Vagina (tissue), 2 donors: ENCODE measurements around the gene SPOCK3. TPM values are rescaled to one million over a fixed set of nuclear protein-coding genes. Genes with fewer than 3 reads are reported as not detected.

ENCODE experiments used
- DNase-seq, 2 donors: peaks; one replicate each; pipeline ENCODE4 v3.0.0-alpha.2; 2017; ENCODE audit errors: extremely low spot score in 2 of 2
- H3K27ac ChIP-seq: fragments of 200-600 bp; sonication (generic); one replicate; pipeline ENCODE4 v1.5.1; 2019
- H3K27me3 ChIP-seq: fragments of 200-600 bp; sonication (generic); one replicate; pipeline ENCODE4 v1.5.1; 2019
- H3K36me3 ChIP-seq, 2 donors: fragments of 200-600 bp; sonication (generic); one replicate each; pipeline ENCODE4 v1.5.1; 2017 to 2019
- H3K4me1 ChIP-seq: fragments of 200-600 bp; sonication (generic); one replicate; pipeline ENCODE4 v1.5.1; 2019
- H3K4me3 ChIP-seq, 2 donors: fragments of 200-600 bp; sonication (generic); 1 replicate in 1 of 2; 2 replicates in 1 of 2; pipeline ENCODE4 v1.5.1; 2016 to 2019
- H3K9me3 ChIP-seq: fragments of 200-600 bp; sonication (generic); one replicate; pipeline ENCODE4 v1.5.1; 2019
- CTCF ChIP-seq, 3 experiments: fragments of 450-650 bp in 2 of 3; fragments of 200-600 bp in 1 of 3; sonication (generic) in 1 of 3; IDR thresholded peaks; one replicate each; pipeline ENCODE4 v1.5.1; 2017 to 2019; ENCODE audit warnings: antibody characterized with exemption in 3 of 3, mild to moderate bottlenecking in 2 of 3, moderate library complexity in 2 of 3
- POLR2A ChIP-seq, 2 donors: fragments of 450-650 bp; IDR thresholded peaks; one replicate each; pipeline ENCODE4 v1.6.1; 2017; ENCODE audit warnings: antibody characterized with exemption in 2 of 2, mild to moderate bottlenecking in 2 of 2, moderate library complexity in 2 of 2
- POLR2AphosphoS5 ChIP-seq, 2 donors: sonication (generic); formaldehyde crosslinking; IDR thresholded peaks; one replicate each; pipeline ENCODE4 v1.9.0; 2017; ENCODE audit warnings: antibody characterized with exemption in 2 of 2, mild to moderate bottlenecking in 2 of 2, low read depth in 1 of 2; ENCODE audit not compliant: insufficient read depth in 1 of 2
- intact Hi-C: fragments of 100-400 bp; cut with DNase I; formaldehyde crosslinking; loops from one replicate; pipeline ENCODE4 v1.15.1; 2023
- total RNA-seq: library from RNA; depleted of rRNA; stranded (reverse); fragments of >200 nt; gene quantifications from one replicate; pipeline ENCODE4 v1.2.3, GENCODE V29; 2016

The SPOCK3 gene
- total RNA-seq, 1 donor from 2014 or later = 0.74 TPM

- DNase-seq = no peak
- H3K4me1 ChIP-seq = no peaks in the 10 kb centered on the region
- intact Hi-C loops = no loop called here
- no peak overlapping the region for H3K27ac ChIP-seq
- no peaks in the 10 kb centered on the region for H3K9me3 ChIP-seq
- no peaks in the 10 kb centered on the region for H3K27me3 ChIP-seq
- no peak overlapping the region for H3K4me3 ChIP-seq
- TF ChIP-seq POLR2A (IDR thresholded peaks at IDR 0.05) (no peak), CTCF (IDR thresholded peaks at IDR 0.05) (no peak), POLR2AphosphoS5 (IDR thresholded peaks at IDR 0.05; ENCODE audit: insufficient read depth in 1 of 2, low read depth in 1 of 2) (no peak)
- H3K36me3 ChIP-seq = no peaks in the 10 kb centered on the region
These were observed 276.8 kb downstream of the SPOCK3 start for GRCh38 chr4:166957451-166957850.

- H3K4me3 ChIP-seq = no peak overlapping the region
- intact Hi-C loops = no loop called here
These were observed 277.8 kb downstream of the SPOCK3 start for GRCh38 chr4:166956484-166956883.

GRCh38 chr4:166941629-166942028 lies 292.7 kb downstream of the SPOCK3 start:
- H3K36me3 ChIP-seq = no peaks in the 10 kb centered on the region
- TF ChIP-seq CTCF (IDR thresholded peaks at IDR 0.05) (no peak), POLR2AphosphoS5 (IDR thresholded peaks at IDR 0.05; ENCODE audit: insufficient read depth in 1 of 2, low read depth in 1 of 2) (no peak), POLR2A (IDR thresholded peaks at IDR 0.05) (no peak)
- intact Hi-C loops = no loop called here
- DNase-seq = no peak
- no peak overlapping the region for H3K4me3 ChIP-seq
- no peaks in the 10 kb centered on the region for H3K9me3 ChIP-seq
- no peak overlapping the region for H3K27ac ChIP-seq
- no peaks in the 10 kb centered on the region for H3K4me1 ChIP-seq
- H3K27me3 ChIP-seq = no peaks in the 10 kb centered on the region

More at GRCh38 chr4:166956484-166956883, 277.8 kb downstream of the SPOCK3 start:
- Histone ChIP-seq H3K27me3 (no peaks in the 10 kb centered on the region), H3K9me3 (no peaks in the 10 kb centered on the region), H3K27ac (no peak overlapping the region), H3K36me3 (no peaks in the 10 kb centered on the region), H3K4me1 (no peaks in the 10 kb centered on the region)
- TF ChIP-seq POLR2AphosphoS5 (IDR thresholded peaks at IDR 0.05; ENCODE audit: insufficient read depth in 1 of 2, low read depth in 1 of 2) = no peak
- no peak for TF ChIP-seq CTCF (IDR thresholded peaks at IDR 0.05)
- no peak for TF ChIP-seq POLR2A (IDR thresholded peaks at IDR 0.05)
- no peak for DNase-seq

- H3K4me3 ChIP-seq = no peak overlapping the region
- H3K27me3 ChIP-seq = no peaks in the 10 kb centered on the region
- H3K36me3 ChIP-seq = no peaks in the 10 kb centered on the region
- no peaks in the 10 kb centered on the region for H3K9me3 ChIP-seq
- H3K4me1 ChIP-seq = no peaks in the 10 kb centered on the region
- no peak overlapping the region for H3K27ac ChIP-seq
- TF ChIP-seq POLR2AphosphoS5 (IDR thresholded peaks at IDR 0.05; ENCODE audit: insufficient read depth in 1 of 2, low read depth in 1 of 2) (no peak), CTCF (IDR thresholded peaks at IDR 0.05) (no peak), POLR2A (IDR thresholded peaks at IDR 0.05) (no peak)
- intact Hi-C loops = no loop called here
- no peak for DNase-seq
These were observed 303.8 kb downstream of the SPOCK3 start for GRCh38 chr4:166930464-166930863.

GRCh38 chr4:166924424-166924823 lies 309.9 kb downstream of the SPOCK3 start:
- Histone ChIP-seq H3K36me3 (no peaks in the 10 kb centered on the region), H3K4me3 (no peak overlapping the region), H3K9me3 (no peaks in the 10 kb centered on the region), H3K27me3 (no peaks in the 10 kb centered on the region), H3K4me1 (no peaks in the 10 kb centered on the region), H3K27ac (no peak overlapping the region)
- DNase-seq = no peak
- TF ChIP-seq POLR2AphosphoS5 (IDR thresholded peaks at IDR 0.05; ENCODE audit: insufficient read depth in 1 of 2, low read depth in 1 of 2) (no peak), CTCF (IDR thresholded peaks at IDR 0.05) (no peak), POLR2A (IDR thresholded peaks at IDR 0.05) (no peak)
- intact Hi-C loops = no loop called here
